GM12892 (cell line): ENCODE measurements around the gene TTC23L.

ENCODE experiments used
- POLR2AphosphoS5 ChIP-seq: IDR thresholded peaks from 2 replicates; pipeline ENCODE4 v1.6.1; 2011; ENCODE audit warnings: low read depth, low read length, control low read depth
- TAF1 ChIP-seq: IDR thresholded peaks from 2 replicates; pipeline ENCODE4 v1.6.1; 2011; ENCODE audit warnings: low read depth, mild to moderate bottlenecking, control low read depth, low read length, borderline replicate concordance

- no peak for TF ChIP-seq TAF1
- TF ChIP-seq POLR2AphosphoS5 = no peak
Measured at GRCh38 chr5:34854459-34855174, 15.7 kb downstream of the TTC23L start.
